Stimulated activated CD4-positive, alpha-beta T cell treated with anti-CD3 and anti-CD28 coated beads, Interleukin-15, amount 100 ng/mL, for 24 hours (primary cell): ENCODE measurements around the gene GFRA1.

Experiments
- DNase-seq: peaks from one replicate; pipeline ENCODE4 v3.0.0-alpha.2; 2020

The GFRA1 gene, protein sequence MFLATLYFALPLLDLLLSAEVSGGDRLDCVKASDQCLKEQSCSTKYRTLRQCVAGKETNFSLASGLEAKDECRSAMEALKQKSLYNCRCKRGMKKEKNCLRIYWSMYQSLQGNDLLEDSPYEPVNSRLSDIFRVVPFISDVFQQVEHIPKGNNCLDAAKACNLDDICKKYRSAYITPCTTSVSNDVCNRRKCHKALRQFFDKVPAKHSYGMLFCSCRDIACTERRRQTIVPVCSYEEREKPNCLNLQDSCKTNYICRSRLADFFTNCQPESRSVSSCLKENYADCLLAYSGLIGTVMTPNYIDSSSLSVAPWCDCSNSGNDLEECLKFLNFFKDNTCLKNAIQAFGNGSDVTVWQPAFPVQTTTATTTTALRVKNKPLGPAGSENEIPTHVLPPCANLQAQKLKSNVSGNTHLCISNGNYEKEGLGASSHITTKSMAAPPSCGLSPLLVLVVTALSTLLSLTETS

DNA sequence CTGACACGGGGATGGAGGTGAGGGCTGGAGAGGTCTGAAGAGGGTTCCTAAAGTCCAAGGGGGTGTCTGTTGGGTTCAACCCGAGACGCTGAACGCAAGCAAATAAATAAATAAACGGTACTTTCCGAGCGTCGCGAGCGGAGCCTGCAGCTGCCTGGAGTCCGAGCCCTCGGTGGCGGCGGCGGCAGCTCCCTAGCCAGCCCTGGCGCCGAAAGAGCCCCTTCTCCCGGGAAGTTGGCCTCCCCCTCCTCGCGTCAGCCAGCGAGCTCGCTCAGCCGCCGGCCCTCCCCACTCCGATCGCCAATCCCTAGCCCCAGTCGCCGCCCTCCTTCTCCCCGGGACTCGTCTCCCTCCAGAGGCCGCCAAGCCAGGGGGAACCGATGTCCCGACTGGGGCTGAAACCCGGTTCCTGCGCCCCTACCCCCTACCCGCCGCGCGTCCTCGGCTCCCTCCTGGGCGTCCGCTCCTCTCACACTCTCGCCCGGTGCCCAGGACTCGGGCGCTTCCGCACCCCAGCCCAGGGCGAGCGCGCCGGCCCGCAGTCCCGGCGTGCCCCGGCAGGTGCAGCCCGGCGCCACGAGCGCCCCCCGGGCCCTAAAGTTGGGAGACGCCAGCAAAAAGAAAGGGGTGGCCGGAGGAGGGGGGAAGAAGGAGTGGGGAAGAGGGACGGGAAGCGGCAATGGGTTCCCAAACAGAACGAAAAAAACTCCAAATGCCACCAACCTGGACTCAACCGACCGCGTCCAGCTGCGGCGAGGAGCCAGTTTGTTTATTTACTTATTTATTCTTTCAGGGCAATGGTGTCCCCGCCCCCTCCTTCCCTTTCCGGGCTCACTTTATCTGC is at the start of gene GFRA1:
TSS of gene GFRA1 (minus strand) at position 767 of the 844 bp plus-strand sequence. CDS start 1,177 bp downstream, outside the sequence.
- DNase-seq = peak; percentile 8

DNA sequence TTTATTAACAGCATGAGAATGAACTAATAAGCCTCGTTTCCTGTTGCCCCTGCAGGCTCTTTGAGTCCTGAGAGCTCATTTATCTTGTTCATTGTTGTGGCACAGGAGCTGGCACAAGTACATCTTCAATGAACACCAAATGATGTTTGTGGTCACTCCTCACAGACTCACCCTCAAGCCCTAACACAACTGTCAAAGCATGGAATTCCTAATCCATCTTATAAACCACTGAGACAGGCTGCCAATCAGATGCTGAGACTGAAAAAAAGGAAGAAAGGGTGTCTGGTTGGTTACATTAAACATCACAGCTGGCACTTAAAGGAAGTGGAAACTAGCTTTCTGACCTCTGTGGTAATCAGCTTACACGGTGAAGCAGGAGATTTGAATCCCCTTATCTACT is 43.5 kb upstream of the GFRA1 start:
- no peak for DNase-seq

DNA sequence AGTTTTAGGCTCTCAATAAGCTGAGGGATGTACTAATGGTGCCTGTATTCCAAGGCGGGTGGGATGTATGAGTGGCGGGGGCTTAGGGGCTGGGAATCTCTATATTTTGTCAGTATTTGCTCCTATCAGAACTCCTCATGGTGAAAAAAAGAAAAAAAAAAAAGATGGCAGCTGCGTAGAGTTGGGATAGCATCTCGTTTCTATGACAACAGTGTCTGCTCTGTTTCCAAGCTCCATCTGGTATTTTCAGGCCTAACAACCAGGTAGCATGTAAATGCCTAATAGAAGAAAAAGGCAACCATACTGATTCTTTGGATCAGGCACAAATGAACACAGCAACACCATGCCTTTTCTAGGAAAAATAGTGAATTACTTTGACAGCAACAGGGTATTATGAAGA is 39.5 kb upstream of the GFRA1 start:
- DNase-seq = no peak

DNA sequence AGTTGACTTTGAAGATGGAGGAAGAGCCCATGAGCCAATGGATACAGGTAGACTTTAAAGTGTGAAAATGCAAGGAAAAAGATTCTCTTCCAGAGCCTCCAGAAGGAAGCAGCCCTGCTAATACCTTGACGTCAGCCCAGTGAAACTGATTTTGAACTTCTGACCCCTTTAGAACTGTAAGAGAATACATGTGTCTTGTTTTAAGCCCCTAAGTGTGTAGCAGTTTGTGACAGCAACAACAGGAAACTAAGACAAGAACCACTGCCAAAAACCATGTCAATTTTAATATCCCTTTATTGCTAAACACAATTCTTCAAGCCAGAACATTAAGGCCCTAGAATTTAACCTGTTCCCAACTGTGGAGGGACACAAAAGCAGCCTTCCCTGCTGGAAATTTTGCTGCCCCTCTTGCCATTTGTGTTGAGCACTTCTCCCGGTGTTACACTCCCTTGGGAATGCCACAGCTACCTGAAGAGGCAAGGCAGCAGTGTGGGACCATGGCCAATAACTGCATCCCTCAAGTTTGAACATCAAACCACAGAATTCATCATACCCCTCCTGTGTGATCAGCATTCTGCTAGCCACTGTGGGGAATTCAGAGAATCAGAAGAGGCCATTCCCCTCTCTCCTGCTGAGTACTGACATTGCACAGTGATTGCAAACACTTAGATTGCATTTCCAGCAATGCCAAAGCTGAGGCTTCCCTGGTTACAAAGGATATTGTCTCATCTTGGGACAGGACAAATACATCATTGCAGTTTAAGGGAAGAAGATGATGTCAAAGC is 38.9 kb upstream of the GFRA1 start:
- no peak for DNase-seq

DNA sequence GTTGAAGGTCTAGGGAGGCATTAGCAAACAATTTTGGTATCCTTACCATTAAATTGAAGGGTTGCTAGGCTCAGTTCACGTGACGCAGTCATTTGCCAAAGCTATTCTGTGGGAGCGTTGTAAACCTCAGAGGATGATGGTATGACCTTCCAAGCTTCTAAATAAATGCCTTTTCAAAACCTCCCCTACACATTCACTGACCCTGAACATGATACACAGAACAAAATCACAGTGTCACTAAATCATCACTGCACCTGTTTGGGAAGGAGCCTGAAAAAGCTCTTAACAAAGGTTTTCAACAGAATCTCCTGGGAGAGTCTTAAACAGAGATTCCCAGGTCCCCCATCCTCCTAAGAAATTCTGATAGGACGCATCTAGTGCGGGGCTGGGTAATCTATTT is 38.0 kb upstream of the GFRA1 start:
- no peak for DNase-seq

DNA sequence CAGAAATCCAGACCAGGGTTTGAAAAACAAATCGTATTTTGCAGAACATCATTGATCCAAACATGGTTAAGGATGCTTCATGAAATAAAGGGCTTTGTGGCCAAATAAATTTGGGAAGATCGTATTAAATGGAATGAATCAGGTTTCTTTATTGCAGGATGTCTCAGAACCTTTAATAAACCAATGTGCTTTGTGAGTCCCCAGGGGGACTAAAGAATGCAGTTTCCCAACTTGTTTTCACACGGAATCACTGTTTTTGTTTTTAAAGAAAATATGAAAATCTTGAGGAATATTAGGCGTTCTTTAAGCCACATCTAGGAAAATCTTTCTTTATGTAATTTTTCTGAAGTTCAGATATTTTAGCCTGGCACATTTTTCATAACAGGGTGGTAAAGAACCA is 34.4 kb upstream of the GFRA1 start:
- no peak for DNase-seq

DNA sequence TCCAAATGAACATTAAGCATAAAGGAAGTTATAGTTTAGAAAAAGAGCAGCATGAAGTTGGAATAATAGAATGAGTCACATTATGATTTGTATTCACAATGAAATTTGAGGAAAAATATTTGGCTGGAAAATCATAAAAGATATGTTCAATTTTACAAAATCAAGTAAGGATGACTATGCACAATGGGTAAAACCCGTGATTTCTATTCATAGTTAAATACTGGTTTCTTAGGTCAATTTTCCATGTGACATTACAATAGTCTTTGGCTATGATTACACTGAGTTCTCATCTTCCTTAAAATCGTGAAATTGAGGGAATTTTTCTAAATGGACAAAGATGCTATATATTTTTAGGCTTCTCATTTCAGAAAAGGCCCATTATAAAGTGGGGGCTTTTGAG is 33.8 kb upstream of the GFRA1 start:
- no peak for DNase-seq

DNA sequence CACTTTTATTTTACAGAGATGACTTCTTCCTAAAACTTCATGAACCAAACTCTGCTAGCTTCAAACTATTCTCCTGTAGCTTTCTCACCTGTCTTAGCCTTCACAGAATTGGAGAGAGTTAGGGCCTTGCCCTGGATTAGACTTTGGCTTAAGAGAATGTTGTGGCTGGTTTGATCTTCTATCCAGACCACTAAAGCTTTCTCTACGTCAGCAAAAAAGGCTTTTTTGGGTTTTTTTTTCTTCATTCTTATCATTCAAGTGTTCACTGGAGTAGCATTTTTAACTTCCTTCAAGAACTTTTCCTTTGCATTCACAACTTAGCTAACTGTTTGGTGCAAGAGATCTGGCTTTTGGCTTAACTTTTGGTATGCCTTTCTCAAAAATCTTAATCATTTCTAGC is 31.9 kb upstream of the GFRA1 start:
- DNase-seq = no peak

DNA sequence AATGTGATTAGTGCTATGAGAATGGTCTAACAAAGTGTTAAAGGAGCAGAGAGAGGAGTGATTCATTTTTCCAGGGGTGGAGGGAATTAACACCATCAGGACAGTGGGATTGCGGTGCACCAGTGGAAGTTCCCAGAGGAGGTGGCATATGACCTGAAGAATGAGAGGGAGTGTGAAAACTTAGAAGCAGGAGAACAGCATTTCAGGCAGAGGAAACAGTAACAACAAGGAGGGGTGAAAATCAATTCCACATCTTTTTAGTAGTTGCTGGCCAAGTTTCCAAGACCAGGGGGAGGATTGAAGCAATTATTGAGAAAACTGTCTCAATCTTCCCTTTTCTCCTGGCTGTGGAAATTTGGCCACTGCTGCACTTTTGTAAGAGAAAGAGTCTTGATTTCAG is 27.5 kb upstream of the GFRA1 start:
- DNase-seq = no peak

DNA sequence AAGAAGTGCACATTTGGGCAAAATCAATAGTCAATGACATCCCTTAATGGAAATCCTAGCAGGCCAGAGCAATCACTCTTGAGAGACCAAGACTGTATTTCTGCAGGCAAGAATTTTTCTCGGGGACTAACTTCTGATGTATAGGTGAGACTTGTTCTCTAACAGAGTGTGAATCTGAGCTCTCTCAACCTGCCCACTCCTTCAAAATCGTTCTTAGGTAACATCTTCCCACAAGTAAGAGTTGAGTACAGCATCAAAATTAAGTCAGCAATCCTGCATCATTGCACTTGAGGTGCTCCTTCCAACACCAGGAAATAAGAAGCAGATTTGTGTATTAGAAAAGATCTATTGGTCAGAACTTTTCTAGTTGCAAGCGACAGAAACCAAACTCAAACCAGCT is 25.6 kb upstream of the GFRA1 start:
- DNase-seq = no peak

DNA sequence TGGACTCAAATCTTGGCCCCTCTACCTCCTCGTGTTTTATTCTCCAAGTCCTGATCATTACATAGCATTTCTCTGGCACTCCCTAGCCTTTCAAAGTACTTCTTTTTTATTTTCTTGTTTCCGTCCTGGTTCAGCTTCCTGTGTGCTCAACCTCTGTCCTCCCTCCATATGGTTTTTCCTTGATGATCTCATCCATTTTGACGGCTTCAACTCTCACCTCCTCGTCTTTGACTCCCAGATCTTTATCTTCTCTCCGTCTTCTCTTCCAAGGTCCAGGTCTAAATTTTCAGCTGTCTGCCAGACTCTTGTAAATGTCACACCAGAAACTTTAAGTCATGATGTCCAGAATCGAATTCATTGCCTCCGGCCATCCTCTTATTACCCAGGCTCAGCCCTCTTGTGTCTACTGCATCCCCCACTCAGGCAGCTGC is 23.3 kb upstream of the GFRA1 start:
- DNase-seq = no peak

DNA sequence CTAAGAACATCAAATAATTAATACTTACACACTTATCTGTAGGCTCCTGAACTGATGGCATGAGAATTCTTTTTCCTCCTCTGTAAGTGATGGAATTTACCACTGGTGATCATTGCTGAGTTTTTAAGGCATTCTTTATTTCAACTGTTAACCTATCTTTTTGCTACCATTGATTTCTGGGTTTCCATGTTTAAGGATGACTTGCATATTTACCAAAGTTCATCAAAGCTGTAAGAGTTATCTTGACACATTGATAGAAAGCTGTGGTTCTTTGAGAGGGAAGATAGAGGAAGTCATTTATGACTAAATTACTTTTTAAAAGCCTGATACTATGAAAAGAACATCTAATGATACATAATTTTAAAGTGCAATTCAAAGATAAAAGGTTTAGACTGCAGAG is 19.5 kb upstream of the GFRA1 start:
- DNase-seq = no peak

DNA sequence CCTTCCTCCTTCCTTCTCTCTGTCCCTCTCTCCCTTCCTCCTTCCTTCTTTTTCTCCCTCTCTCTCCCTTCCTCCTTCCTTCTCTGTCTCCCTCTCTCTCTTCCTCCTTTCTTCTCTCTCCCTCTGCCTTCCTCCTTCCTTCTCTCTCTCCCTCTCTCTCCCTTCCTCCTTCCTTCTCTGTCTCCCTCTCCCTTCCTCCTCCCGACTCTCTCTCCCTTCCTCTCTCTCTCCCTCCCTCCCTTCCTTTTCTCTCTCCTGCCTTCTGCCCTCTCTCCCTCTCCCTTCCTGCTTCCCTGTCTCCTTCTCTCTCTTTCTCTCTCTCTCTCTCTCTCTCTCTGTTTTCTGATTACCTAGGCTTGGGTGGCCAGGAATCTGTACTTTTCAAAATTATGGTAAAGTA is 16.6 kb upstream of the GFRA1 start:
- DNase-seq = no peak

DNA sequence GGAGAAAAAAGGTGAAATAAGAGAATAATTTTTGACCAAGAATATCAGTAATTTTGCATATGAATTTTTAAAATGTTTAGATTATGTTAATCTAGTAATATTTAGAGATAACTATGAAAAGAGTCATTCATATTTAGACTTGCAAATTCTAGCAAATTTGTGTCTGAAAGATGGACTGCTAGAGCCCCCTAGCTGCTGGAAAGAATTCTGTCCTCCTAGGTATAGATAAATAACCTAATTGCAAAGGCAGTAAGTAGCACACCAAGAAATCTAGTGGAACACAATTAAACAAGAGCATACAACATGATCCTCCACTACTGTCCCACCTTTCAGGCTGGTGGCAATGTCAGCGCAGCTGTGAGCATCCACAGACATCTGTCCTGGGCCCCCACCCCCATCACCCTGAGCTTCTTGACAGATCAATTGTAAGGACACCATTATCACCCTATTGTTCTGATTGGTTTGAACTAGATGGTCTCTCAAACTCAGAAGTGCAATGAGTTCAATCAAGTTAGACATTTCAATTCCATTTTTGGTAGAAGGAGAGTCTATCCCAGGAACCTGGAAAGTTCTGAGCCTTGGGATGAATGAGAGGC is 15.0 kb upstream of the GFRA1 start:
- peak; percentile 20 for DNase-seq

DNA sequence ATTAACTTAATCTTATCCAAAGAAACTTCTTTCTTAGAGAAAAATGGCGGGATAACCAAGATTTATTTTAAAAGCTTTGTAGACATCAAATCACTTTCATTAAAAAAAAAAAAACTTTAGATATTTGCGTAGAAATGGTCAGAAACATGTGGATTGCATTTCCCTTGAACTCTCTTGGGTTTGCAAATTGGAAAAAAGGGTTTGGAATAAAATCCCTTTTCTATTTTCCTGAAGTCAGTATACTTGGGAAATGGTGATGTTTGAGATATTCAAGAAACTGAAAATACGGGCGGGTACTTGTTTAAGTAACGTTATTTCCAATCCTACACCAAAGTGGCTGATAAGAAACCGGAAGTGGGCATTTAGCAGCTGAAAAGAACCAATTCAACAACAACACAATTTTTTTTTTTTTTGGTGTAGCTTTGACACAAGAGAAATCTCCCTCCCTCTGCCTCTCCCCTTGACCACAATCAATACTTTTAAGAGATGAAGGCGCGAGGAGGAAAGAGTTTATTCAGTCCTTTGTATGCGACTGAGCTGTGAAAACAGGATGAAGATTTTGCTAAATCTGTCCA is 13.7 kb upstream of the GFRA1 start:
- no peak for DNase-seq

DNA sequence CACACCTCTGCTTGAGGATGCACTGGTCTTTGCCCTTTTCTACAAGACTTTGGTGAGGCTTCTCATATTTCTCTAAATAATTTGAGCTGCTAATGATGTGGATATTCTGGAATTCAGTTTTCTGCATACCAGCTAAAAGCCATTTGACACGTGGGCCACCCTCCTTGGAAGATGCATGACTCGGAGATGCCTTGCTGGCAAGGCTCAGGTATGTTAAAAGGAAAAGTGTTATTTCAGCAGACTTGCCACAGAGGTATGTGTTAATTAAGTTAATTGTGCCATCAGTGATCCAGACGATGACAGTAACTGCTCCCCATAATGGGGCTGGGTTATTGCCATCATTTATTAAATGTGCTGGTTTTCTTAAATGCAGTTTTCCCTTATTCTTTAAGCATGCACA is 8.8 kb upstream of the GFRA1 start:
- no peak for DNase-seq

DNA sequence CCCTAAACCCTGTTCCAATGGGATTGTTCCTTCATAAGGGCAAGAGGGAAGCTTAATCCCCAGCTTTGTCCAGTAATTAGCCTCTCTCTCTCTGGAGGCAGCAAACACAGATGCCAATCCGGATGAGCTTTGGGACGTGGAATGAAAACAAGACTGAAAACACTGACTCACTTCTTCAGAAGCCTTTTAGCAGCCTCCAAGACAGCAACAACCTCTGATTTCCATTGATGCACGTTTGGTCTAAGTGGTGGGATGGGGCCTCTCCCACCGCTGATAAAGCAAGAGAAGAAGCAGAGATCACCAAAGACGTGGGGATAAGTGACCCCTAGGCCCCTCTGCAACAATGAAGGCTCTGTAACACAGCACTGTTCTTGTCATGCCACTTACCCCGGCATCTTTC is 5.8 kb upstream of the GFRA1 start:
- DNase-seq = no peak

DNA sequence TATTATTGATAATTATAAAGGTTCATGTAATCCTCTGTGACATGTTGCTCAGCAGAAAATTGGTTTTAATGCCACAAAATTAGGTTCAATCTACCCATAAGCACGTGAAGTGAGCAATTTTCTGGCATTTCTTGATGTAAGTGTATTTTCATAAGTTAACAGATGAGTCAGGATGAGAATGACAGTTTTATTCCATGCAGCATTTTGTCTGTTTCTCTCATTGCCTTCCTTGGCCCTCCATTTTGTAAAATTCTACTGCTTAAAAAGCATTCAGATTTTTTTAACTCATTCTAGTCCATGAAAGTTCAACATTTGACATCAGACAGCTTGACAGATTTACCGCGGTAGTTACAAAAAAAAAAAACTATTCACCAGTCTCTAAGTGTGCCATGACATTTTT is 4.0 kb upstream of the GFRA1 start:
- no peak for DNase-seq

DNA sequence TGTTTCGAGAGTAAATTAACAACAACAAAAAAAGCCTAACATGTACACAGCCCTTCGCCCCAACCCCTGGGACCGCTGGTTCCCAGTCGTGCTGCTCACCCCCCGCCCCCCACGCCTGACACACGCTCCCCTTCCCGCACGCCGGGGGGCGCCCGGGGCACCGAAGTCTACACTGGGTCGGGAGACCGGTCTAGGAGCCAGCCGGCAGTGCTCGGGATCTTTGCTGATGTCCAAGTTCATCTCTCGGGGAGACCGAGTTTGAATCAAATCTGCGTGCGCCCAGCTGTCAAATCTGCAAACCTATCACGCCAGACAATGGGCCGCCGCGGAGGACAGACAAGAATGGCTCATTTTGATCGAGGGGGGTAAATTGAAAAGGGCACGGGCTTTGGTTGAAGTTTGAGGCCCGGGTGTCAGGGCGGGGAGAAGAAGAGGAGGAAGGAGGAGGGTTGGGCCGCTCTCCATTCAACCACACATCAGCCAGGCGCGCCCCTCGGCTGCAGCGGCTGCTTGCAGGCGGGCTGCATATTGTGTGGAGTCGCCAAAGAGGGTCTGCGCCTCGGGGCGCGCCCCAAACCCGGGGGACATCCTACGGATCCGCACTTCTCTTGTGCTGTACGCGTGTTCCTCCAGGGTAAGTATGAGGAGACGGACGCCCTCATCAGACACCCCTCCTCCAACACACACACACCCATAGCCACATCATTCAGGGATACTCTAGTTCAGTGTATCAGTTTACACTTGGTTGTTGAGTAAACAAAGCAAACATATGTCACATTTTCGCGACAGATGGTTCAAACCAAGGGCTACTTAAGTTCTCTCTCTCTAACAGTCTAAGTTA is 1.3 kb upstream of the GFRA1 start:
- no peak for DNase-seq

DNA sequence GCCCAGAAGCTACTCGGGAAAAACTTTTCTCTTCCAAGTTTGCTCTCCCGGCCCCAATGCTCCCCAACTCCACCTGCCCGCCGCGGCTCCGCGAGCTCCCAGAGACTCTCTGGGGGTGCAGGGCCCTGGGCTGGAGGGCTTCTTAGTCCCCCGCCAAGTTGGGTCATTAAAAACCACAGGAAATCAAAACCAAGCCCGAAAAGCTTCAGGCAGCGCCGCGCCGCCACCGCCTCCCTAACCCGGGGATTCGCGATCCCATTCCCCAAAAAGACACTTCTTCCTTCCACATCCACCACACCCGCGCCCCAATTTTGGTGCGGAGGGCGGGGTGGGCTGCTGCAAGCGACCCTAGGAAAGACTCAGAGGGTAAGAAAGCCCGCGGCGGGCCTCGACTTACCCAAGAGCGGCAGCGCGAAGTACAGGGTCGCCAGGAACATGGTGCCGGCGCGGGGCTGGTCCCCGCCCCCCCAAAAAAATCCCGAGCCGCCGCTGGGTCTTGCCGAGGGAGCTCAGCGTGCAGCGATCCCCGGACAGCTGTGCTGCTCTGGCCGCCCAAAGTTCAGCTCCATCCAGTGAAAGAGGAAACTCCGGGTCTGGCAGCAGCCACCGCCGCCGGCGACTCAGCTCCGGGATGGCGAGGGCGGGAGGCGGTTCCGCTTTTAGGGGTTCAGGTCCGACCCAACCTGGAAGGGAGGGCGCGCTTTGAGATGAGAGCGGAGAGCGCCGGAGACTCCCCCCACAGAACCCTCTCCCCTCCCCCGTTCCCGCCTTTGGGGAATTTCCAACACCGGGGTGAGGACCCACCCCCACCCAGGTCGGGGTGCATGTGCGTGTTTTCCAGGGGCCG is 1.2 kb downstream of the GFRA1 start:
- DNase-seq = peak; percentile 7
